Measurements from ENCODE around the gene KCNIP2.

KCNIP2 gene

GRCh38 chr10:101839002-101839401, 4.6 kb downstream of the KCNIP2 start:
- ChIA-PET CTCF (interaction anchor here (0.6 to 14.8 kb wide), 16 partner anchors 11 to 232 kb away, joined by 3 to 581 read pairs (median 16); partner anchors contain the start of gene HPS6), POLR2A (interaction anchor here (1.2 kb wide), 1 partner anchor 21 kb away, joined by 7 read pairs; the partner anchor contains the start of gene OGA)
- no peak for TF ChIP-seq CTCF (IDR thresholded peaks at IDR 0.05; ENCODE audit: insufficient read depth, low read length, missing control alignments)
- no peak for DNase-seq (ENCODE audit: low read depth, low spot score)
- H3K4me3 ChIP-seq (ENCODE audit: low read depth, low read length) = no peak overlapping the region

GRCh38 chr10:101838416-101838970, 5.1 kb downstream of the KCNIP2 start:
- H3K4me3 ChIP-seq (ENCODE audit: low read depth, low read length) = no peak overlapping the region
- TF ChIP-seq CTCF (IDR thresholded peaks at IDR 0.05; ENCODE audit: insufficient read depth, low read length, missing control alignments) = no peak
- ChIA-PET POLR2A (no interaction called here), CTCF (interaction anchor here (0.6 to 14.8 kb wide), 8 partner anchors 12 to 232 kb away, joined by 3 to 581 read pairs (median 44); partner anchors contain the start of genes HPS6 and OGA)
- DNase-seq (ENCODE audit: low read depth, low spot score) = no peak

GRCh38 chr10:101837748-101838147, 5.9 kb downstream of the KCNIP2 start:
- POLR2A ChIA-PET = no interaction called here
- CTCF ChIA-PET = interaction anchor here (0.6 to 14.8 kb wide), 10 partner anchors 11 to 233 kb away, joined by 3 to 581 read pairs (median 16); partner anchors contain the start of genes HPS6 and OGA

GRCh38 chr10:101835362-101835761, 8.2 kb downstream of the KCNIP2 start:
- no peak for DNase-seq (ENCODE audit: low read depth, low spot score)
- no peak overlapping the region for H3K4me3 ChIP-seq (ENCODE audit: low read depth, low read length)
- CTCF ChIA-PET = interaction anchor here (0.6 to 14.8 kb wide), 27 partner anchors 8 to 283 kb away, joined by 3 to 581 read pairs (median 5); partner anchors contain the start of genes HPS6, KCNIP2 and OGA
- POLR2A ChIA-PET = no interaction called here
- TF ChIP-seq CTCF (IDR thresholded peaks at IDR 0.05; ENCODE audit: insufficient read depth, low read length, missing control alignments) = no peak

More at GRCh38 chr10:101837748-101838147, 5.9 kb downstream of the KCNIP2 start:
- DNase-seq (ENCODE audit: low read depth, low spot score) = no peak
- H3K4me3 ChIP-seq (ENCODE audit: low read depth, low read length) = no peak overlapping the region
- TF ChIP-seq CTCF (IDR thresholded peaks at IDR 0.05; ENCODE audit: insufficient read depth, low read length, missing control alignments) = no peak

GRCh38 chr10:101834341-101834740, 9.3 kb downstream of the KCNIP2 start:
- TF ChIP-seq CTCF (IDR thresholded peaks at IDR 0.05; ENCODE audit: insufficient read depth, low read length, missing control alignments) = no peak
- no peak for DNase-seq (ENCODE audit: low read depth, low spot score)

GRCh38 chr10:101833466-101833865, 10.1 kb downstream of the KCNIP2 start:
- no peak for TF ChIP-seq CTCF (IDR thresholded peaks at IDR 0.05; ENCODE audit: insufficient read depth, low read length, missing control alignments)
- ChIA-PET POLR2A (no interaction called here), CTCF (interaction anchor here (0.9 to 14.8 kb wide), 9 partner anchors 8 to 620 kb away, joined by 3 to 581 read pairs (median 4); no protein-coding TSS in a partner anchor)
- DNase-seq (ENCODE audit: low read depth, low spot score) = no peak
- H3K4me3 ChIP-seq (ENCODE audit: low read depth, low read length) = no peak overlapping the region

More at GRCh38 chr10:101834341-101834740, 9.3 kb downstream of the KCNIP2 start:
- CTCF ChIA-PET = interaction anchor here (1.0 to 14.8 kb wide), 8 partner anchors 12 to 236 kb away, joined by 3 to 581 read pairs (median 11); partner anchors contain the start of gene HPS6
- POLR2A ChIA-PET = no interaction called here
- H3K4me3 ChIP-seq (ENCODE audit: low read depth, low read length) = no peak overlapping the region
